GM19351 (cell line): ENCODE measurements around the gene MACO1.

Source experiments
- ATAC-seq: cut with Tn5 transposase; IDR thresholded peaks from one replicate; pipeline ENCODE4 v1.9.1; 2021; ENCODE audit warnings: mild to moderate bottlenecking, moderate library complexity; ENCODE audit not compliant: unreplicated experiment

MACO1 gene

DNA sequence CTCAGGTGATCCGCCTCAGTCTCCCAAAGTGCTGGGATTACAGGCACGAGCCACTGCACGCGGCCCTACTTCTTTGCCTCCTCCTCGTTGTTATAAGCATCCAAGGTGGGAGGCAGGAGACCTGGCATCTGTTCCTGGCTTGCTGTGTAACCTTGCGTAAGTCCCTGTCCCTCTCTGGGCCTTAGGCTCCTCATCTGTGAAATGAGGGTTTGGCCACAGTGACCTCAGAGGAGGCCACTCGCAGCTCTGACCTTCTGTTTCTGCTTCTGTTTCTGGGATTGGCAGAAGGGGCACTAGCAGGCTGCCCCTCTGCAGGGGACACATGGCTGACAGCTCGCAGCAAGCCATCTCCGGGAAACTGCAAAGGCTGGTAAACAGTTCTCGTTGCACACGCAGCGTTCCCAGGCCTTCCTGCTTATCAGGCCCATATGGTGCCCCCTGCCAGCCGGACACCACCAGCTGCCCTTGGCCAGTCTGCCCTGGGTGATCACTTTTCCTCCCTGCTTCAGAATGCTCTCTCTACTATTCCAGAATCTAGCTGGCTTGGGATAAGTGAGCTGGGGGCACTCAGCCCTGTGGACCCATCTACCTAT lies 110.1 kb downstream of the MACO1 start:
- no peak for ATAC-seq

GRCh38 chr1:25541425-25541824 lies 110.7 kb downstream of the MACO1 start:
- ATAC-seq = no peak

DNA sequence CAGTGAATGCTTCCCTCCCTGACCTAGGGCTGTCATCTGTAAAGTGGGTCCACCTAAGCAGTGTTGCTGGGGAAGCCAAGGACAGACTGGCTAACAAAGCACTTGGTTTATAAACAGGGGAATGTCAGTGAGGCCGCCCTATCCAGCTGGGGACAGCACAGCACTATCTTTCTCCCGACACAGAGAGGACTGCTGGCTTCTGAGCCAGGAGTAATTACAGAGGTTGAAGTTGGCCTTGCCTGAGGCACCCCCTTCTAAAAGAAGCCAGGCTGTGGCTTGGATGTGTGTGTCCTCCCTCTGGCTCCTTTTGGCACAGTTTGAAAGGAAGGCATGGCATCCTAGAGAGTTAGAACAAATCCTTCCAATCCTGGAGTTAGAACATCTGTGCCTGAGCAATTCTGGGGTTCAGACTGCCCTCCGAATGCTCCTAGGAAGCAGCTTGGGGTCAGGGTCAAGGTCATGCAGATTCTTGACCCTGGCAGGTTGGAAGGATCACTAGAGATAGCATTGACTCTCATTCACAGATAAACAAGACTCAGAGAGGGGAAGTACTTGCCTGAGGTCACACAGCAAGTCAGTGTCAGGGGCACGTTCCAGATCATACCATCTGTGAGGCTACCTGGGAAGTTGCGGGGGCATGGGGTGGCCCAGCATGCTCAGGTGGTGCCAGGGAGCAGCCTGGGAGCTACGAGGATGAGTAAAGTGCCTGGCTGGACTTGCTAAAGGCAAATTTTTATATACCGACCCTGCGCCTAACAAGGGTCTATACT lies 111.4 kb downstream of the MACO1 start:
- ATAC-seq = no peak

DNA sequence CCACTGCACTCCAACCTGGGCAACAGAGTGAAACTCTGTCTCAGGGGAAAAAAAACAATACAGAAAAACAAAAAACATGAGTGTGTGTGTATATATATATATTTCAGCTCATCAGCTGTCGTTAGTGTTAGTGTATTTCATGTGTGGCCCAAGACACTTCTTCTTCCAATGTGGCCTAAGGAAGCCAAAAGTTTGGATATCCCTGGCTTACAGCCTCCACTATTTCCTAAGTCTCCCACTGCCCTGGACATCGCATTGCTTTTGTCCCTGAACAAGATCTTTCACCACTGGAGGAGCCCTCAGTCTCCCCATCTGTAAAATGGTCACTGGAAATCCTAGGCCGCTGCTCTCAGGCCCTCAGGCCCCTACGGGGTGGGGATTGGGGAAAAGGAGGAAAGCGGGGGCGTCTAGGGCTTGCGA lies 112.3 kb downstream of the MACO1 start:
- ATAC-seq = no peak

GRCh38 chr1:25543425-25544242 lies 112.9 kb downstream of the MACO1 start, which contains the start of gene LDLRAP1:
Gene LDLRAP1, plus strand, starts transcription at chr1:25543606. Its CDS starts 93 bp downstream, at chr1:25543699.
- ATAC-seq = peak; percentile 88

GRCh38 chr1:25544243-25544764 lies 113.6 kb downstream of the MACO1 start:
- no peak for ATAC-seq

DNA sequence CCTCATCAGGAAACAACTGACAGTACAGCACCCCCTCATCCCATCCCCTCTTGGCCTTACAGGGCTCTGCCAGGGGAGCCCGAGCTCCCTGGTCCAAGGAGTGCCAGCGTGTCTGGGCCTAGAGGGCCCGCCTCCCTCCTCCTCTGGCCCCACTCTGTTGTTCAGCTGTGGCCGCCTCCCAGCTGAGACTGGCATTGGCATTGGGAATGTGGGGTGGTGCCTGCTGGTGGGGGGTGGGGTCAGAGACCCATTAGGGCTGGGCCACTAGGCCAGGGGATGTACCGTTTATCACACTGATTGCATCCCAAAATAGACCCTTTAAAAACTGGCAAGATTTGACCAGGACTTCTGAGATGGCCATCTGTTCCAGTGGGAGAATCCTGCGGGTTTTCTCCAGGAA lies 114.1 kb downstream of the MACO1 start:
- no peak for ATAC-seq

GRCh38 chr1:25545767-25546166 lies 115.1 kb downstream of the MACO1 start:
- ATAC-seq = no peak

DNA sequence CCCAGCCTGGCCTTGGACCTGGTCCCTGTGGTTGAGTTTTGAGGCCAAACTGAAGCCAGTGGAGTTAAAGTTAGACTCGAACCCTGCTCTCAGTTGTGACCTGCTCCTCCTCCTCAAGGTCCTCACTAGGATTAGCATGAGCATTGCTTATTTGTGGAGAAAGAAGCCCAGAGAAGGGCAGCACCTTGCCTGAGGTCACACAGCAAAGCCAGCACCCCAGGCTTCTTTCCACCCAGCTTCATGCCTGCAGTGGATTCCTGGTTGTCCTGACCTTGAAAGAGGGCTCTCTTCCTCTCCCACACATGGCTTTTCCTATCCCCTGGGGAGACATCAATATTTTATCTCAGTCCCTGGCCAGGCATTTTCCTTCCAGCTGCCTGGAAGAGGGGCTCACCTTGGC lies 115.5 kb downstream of the MACO1 start:
- no peak for ATAC-seq

- ATAC-seq = no peak
Measured at GRCh38 chr1:25548601-25549000, 117.9 kb downstream of the MACO1 start.

GRCh38 chr1:25549273-25550154 lies 118.8 kb downstream of the MACO1 start:
- ATAC-seq = peak; percentile 87
